Measurements from ENCODE around the gene PCDHGA1.
"Not testable (repeated sequence)": the region's sequence is repeated elsewhere in the genome, so short reads cannot be mapped to it uniquely, and the experiment has no call there.

Gene PCDHGA1

GRCh38 chr5:141349917-141350619 lies 19.8 kb downstream of the PCDHGA1 start, which contains the start of gene PCDHGB1:
PCDHGB1 (plus strand) TSS chr5:141350099; CDS start chr5:141350261, 162 bp downstream.
- DNase-seq: no peak

- no peak for DNase-seq
Measured at GRCh38 chr5:141351591-141351990, 21.3 kb downstream of the PCDHGA1 start.

GRCh38 chr5:141354900-141355469 lies 24.7 kb downstream of the PCDHGA1 start, which contains the start of gene PCDHGA4:
PCDHGA4 (plus strand) TSS chr5:141355021; CDS start chr5:141355108, 87 bp downstream.
- DNase-seq: no peak

- no peak for DNase-seq
Measured at GRCh38 chr5:141355641-141356040, 25.3 kb downstream of the PCDHGA1 start.

- DNase-seq: no peak
Measured at GRCh38 chr5:141356133-141356532, 25.8 kb downstream of the PCDHGA1 start.

GRCh38 chr5:141356950-141357349 lies 26.6 kb downstream of the PCDHGA1 start:
- DNase-seq: no peak

GRCh38 chr5:141359790-141360426 lies 29.6 kb downstream of the PCDHGA1 start, which contains the start of gene PCDHGB2:
PCDHGB2 (plus strand) TSS chr5:141359994; CDS start chr5:141360136, 142 bp downstream.
- no peak for DNase-seq

- DNase-seq: no peak
Measured at GRCh38 chr5:141360685-141361084, 30.4 kb downstream of the PCDHGA1 start.

GRCh38 chr5:141362719-141363118 lies 32.4 kb downstream of the PCDHGA1 start:
- DNase-seq: no peak

- DNase-seq: no peak
Measured at GRCh38 chr5:141363952-141364660, 33.8 kb downstream of the PCDHGA1 start, which contains the start of gene PCDHGA5. PCDHGA5 (plus strand) TSS chr5:141364162; CDS start chr5:141364331, 169 bp downstream.

- DNase-seq: no peak
Measured at GRCh38 chr5:141366016-141366896, 35.9 kb downstream of the PCDHGA1 start.

- DNase-seq: no peak
Measured at GRCh38 chr5:141369994-141370848, 39.9 kb downstream of the PCDHGA1 start, which contains the start of gene PCDHGB3. PCDHGB3 (plus strand) TSS chr5:141370242; CDS start chr5:141370395, 153 bp downstream.

- DNase-seq: no peak
Measured at GRCh38 chr5:141371572-141372475, 41.5 kb downstream of the PCDHGA1 start.

- DNase-seq: no peak
Measured at GRCh38 chr5:141373673-141374317, 43.5 kb downstream of the PCDHGA1 start, which contains the start of gene PCDHGA6. PCDHGA6 (plus strand) TSS chr5:141373891; CDS start chr5:141374084, 193 bp downstream.

- DNase-seq: no peak
Measured at GRCh38 chr5:141374627-141375026, 44.3 kb downstream of the PCDHGA1 start.

- DNase-seq: not testable (repeated sequence)
Measured at GRCh38 chr5:141375444-141376155, 45.3 kb downstream of the PCDHGA1 start.

- no peak for DNase-seq
Measured at GRCh38 chr5:141382469-141383294, 52.4 kb downstream of the PCDHGA1 start, which contains the start of gene PCDHGA7. PCDHGA7 (plus strand) TSS chr5:141382742; CDS start chr5:141382900, 158 bp downstream.
